GM15510 (cell line): ENCODE results near the gene SLC44A4.
A peak's percentile ranks its signal among the peaks of the same experiment; 100 is the strongest.

Source experiments
- POLR2A ChIP-seq: IDR thresholded peaks from 3 replicates; pipeline ENCODE4 v1.6.1; 2011; ENCODE audit warnings: borderline replicate concordance; ENCODE audit not compliant: insufficient read length; ENCODE audit errors: extremely low read depth

The SLC44A4 gene

GRCh38 chr6:31858707-31859106 is 20.1 kb downstream of the SLC44A4 start:
- TF ChIP-seq POLR2A = no peak

DNA sequence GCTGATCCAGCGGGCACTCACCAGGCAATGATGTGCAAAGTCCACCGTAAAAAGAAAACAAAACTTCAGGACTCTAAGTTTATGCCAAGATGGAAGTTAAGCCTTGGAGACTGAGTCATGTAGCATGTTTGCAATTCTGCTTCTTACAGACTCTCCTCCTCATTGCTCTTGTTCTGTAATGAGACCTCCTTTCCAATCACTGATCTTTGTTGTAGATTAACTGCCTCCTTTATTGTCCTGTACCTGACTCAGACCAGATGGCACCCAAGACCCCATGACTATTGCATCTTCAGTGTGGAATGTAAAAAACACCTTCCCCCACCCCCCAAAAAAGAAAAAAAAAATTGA is 27.3 kb downstream of the SLC44A4 start:
- TF ChIP-seq POLR2A = no peak

DNA sequence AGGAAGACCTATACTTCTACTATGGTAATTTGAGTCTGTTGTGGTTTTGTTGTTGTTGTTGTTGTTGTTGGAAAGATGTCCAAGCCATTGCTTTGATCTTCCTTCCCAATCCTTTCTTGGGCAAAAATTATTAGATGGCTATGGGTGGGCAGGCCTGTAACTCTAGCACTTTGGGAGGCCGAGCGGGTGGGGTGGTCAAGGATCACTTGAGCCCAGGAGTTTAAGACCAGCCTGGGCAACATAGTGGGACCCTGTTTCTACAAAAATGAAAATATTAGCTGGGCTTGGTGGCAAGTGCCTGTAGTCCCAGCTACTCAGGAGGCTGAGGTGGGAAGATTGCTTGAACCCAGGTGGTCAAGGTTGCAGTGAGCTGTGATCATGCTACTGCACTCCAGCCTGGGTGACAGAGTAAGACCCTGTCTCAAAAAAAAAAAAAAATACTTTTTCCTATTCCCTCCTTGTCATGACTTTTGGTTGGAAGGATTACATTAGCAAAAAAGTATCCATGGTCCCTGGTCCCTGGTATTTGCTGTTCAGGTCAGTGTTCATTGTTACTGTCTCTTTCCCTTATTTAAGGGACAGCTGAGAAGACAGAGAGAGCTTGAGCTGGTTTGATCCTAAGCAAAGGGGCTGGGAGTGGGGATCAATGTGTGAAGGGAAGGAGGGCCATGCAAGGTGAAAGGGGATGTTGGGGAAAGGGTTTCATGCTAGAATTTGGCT is 27.9 kb downstream of the SLC44A4 start:
- no peak for TF ChIP-seq POLR2A

DNA sequence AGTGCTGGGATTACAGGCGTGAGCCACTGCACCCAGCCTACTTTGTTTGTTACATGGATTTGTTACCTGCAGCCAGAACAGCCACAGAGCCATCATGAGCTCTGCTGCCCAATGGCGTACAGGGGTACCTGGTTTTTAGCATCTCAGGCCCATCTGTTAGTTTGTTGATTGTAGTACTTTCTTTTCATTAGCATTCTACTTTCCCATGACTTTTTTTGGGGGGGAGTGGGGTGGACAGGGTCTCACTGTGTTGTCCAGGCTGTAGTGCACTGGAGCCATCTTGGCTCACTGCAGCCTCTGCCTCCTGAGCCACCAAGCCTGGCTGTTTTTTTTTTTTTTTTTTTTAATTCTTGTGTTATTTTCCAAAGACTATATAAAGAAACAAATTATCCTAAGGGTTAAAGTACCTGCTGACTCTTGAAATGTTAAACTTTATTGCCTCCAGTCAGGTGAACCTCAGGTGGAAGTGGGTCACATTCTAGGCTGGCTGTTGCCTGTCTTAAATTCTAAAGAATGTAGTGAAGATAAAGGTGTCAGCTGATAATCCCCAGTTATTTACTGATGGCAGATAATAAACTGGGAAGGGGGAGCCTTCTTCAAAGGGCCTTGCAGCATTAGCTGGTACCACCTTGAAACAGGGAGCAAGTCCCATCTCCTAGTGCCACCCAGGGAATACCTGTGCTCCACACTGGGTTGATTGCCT is 31.4 kb downstream of the SLC44A4 start:
- TF ChIP-seq POLR2A = no peak

DNA sequence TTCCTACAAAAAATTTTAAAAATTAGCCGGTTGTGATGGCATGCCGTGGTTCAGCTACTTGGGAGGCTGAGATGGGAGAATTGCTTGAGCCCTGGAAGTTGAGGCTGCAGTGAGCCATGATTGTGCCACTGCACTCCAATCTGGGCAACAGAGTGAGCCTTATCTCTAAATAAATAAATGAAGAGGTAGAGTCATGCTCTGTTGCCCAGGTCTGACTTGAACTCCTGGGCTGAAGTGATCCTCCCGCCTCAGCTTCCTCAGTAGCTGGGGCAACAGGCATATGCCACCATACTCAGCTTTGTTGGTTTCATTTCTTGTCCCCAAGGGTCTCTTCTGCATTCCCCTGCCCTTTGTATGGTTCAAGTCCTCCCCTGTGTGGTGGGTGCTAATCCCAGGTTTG is 34.3 kb downstream of the SLC44A4 start:
- no peak for TF ChIP-seq POLR2A

GRCh38 chr6:31842053-31842452 is 36.7 kb downstream of the SLC44A4 start:
- no peak for TF ChIP-seq POLR2A

GRCh38 chr6:31838968-31839367 is 39.8 kb downstream of the SLC44A4 start:
- no peak for TF ChIP-seq POLR2A

DNA sequence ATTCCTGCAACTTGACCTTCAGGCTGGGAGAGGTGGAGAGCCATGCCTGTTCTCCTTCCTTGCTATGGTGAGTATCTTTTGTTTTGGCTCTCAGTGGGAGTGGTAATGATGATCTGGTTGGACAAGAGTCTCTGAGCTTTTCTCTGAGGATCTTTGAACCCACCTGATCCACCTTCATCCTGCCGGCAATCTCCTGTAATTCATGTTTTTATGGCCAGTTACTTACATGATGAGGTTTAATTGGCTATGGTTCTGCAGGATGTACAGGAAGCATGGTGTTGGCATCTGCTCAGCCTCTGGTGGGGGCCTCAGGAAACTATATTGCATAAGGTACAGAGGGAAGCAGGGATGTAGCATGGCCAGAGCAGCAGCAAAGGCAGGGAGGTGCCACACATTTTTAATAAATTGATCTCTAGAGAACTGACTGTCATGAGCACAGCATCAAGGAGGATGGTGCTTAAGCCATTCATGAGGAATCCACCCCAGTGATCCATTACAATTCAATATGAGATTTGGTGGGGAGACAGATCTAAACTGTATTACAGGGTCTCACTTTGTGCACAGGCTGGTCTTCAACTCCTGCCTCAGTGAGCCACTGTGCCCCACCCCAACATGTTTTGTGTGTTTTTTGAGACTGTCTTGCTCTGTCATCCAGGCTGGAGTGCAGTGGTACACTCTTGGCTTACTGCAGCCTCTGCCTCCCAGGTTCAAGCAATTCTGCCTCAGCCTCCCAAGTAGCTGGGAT is 41.3 kb downstream of the SLC44A4 start:
- TF ChIP-seq POLR2A = no peak

DNA sequence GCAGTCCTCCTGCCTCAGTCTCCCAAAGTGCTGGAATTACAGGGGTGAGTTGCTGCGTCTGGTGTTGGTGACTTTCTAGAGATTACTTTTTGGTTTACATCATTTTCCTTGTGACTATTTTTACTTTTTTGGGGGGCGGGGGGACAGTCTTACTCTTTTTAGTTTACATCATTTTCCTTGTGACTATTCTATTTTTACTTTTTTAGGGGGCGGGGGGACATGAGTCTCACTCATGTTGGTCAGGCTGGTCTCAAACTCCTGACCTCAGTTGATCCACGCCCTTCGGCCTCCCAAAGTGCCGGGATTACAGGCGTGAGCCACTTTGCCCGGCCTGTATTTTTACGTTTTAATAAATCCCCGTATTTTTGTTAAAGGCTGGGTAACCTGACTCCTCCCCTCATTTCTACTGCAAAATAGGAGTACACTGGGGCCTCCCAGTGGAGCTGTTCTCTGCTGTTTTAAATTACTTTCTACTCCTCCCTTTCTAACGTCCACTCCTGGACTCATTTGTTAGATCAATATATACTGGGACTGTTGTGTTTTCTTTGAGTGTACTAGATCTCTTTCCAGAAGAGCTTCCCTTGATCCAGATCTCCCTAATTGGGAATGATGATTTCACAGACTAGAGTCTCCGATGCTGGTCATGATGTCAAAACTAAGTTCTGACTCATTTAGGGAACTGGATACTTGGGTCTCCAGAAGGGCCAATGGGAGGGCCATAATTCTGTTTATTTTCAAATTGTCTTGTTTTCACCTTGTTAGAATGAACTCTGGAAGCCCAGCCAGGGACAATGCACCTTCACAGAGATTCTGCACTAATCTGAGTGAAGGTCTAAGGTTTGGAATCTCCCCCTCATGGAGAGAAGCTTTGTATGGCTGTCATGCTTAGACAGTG is 42.1 kb downstream of the SLC44A4 start:
- TF ChIP-seq POLR2A = no peak

DNA sequence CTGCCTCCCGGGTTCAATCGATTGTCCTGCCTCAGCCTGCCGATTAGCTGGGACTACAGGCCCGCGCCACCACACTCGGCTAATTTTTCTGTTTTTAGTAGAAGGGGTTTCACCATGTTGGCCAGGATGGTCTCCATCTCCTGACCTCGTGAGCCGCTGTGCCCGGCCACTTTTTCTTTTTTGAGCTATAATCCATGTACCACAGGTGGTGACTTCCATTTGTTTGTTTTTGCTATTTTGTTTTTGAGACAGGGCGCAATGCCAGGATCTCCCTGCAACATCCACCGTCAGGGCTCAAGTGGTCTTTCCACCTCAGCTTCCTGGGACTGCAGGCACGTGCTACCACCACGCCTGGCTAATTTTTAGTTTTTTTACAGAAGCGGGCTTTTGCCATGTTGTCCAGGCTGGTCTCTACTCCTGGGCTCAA is 42.7 kb downstream of the SLC44A4 start:
- TF ChIP-seq POLR2A = no peak

GRCh38 chr6:31834367-31835250 is 44.2 kb downstream of the SLC44A4 start:
- TF ChIP-seq POLR2A = peak; percentile 99

DNA sequence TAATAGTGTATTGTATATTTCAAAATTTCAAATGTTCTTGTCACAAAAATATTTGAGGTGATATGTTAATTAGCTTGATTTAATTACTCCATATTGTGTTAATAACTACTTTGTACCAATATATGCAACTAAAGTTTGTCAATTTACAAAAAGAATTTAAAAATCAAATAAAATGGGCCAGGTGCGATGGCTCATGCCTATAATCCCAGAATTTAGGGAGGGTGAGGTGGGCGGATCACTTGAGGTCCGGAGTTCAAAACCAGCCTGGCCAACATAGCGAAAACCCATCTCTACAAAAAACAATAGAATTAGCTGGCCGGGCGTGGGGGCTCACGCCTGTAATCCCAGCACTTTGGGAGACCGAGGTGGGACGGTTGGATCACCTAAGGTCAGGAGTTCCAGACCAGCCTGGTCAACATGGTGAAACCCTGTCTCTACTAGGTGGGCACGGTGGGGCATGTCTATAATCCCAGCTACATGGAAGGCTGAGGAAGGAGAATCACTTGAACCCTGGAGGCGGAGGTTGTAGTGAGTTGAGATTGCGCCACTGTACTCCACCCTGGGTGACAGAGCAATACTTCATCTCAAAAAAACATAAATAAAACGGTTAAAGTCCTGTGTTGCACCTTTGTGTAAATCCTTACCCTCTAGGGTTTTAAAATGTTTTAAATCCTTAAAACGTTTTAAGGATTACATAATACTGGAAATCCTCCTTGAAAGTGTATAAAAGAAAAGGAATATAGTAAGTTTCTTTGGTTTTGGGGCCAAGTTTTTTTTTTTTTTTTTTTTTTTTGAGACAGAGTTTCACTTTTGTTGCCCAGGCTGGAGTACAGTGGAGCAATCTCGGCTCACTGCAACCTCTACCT is 47.2 kb downstream of the SLC44A4 start:
- TF ChIP-seq POLR2A = no peak

DNA sequence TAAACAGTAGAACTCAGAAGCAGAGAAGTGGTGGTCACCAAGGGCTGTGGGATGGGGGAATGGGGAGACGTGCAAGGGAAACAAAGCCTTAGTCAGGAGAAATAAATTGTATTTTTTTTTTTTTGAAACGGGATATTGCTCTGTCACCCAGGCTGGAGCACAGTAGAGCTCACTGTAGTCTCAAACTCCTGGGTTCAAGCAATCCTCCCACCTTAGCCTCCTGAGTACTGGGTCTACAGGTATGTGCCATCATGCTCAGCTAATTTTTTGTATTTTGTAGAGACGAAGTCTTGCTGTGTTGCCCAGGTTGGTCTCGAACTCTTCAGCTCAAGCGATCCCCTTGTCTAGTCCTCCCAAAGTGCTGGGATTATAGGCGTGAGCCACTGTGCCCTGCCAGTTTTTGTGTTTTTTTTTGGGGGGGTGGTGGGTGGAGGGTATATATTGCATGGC is 47.9 kb downstream of the SLC44A4 start:
- TF ChIP-seq POLR2A = no peak
